Lower leg skin (tissue), 3 donors: ENCODE data around the gene MYBPC1.

Experiments used
- POLR2A ChIP-seq, 2 donors: fragments of 450-650 bp; IDR thresholded peaks; one replicate each; pipeline ENCODE4 v1.6.1; 2016 to 2017; ENCODE audit warnings: antibody characterized with exemption in 2 of 2, mild to moderate bottlenecking in 1 of 2, moderate library complexity in 1 of 2
- TF ChIP-seq, protein P1 (sequence below), 3 donors: fragments of 450-650 bp; IDR thresholded peaks; one replicate each; pipeline ENCODE4 v1.5.1; 2016; ENCODE audit warnings: antibody characterized with exemption in 3 of 3, mild to moderate bottlenecking in 3 of 3, moderate library complexity in 2 of 3

DNA sequence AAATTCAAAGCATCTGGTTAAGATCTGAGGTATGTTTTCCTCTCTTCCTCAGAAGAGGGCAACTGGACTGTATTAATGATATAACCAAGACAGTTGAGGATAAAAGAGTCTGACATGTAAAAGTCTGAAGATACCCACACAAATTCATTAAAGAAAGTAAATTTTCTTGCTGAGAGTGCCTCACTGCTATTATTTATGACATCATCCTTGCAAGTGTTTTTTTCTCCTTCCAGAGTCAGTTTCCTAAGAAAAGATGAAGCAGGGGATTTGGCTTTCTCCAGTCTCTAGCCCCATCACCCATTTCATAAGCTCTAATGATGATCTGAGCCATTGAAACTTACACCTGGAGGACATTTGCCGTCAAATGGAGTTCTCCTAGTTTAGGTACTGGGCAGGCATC lies 21.0 kb upstream of the MYBPC1 start:
- TF ChIP-seq POLR2A (IDR thresholded peaks at IDR 0.05): no peak
- TF ChIP-seq, protein P1, sequence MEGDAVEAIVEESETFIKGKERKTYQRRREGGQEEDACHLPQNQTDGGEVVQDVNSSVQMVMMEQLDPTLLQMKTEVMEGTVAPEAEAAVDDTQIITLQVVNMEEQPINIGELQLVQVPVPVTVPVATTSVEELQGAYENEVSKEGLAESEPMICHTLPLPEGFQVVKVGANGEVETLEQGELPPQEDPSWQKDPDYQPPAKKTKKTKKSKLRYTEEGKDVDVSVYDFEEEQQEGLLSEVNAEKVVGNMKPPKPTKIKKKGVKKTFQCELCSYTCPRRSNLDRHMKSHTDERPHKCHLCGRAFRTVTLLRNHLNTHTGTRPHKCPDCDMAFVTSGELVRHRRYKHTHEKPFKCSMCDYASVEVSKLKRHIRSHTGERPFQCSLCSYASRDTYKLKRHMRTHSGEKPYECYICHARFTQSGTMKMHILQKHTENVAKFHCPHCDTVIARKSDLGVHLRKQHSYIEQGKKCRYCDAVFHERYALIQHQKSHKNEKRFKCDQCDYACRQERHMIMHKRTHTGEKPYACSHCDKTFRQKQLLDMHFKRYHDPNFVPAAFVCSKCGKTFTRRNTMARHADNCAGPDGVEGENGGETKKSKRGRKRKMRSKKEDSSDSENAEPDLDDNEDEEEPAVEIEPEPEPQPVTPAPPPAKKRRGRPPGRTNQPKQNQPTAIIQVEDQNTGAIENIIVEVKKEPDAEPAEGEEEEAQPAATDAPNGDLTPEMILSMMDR (IDR thresholded peaks at IDR 0.05): no peak
